ENCODE data around the gene RANGRF.

Gene RANGRF

DNA sequence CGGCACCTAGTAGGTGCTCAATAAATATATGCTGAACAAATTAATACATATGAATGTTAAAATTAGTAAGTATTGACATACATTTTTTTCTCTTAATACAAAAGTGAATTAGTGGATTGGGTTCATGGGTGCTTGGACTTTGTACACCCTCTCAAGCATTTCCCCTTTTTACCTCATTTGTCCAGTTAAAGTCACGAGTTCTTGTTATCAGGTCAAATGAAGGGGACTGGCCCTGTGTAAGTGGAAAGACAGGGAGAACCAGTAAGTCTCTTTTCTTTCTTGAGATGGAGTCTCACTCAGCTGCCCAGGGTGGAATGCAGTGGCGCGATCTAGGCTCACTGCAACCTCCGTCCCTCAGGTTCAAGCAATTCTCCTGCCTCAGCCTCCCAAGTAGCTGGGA, 13.7 kb upstream of the RANGRF start:
- no peak for DNase-seq

DNA sequence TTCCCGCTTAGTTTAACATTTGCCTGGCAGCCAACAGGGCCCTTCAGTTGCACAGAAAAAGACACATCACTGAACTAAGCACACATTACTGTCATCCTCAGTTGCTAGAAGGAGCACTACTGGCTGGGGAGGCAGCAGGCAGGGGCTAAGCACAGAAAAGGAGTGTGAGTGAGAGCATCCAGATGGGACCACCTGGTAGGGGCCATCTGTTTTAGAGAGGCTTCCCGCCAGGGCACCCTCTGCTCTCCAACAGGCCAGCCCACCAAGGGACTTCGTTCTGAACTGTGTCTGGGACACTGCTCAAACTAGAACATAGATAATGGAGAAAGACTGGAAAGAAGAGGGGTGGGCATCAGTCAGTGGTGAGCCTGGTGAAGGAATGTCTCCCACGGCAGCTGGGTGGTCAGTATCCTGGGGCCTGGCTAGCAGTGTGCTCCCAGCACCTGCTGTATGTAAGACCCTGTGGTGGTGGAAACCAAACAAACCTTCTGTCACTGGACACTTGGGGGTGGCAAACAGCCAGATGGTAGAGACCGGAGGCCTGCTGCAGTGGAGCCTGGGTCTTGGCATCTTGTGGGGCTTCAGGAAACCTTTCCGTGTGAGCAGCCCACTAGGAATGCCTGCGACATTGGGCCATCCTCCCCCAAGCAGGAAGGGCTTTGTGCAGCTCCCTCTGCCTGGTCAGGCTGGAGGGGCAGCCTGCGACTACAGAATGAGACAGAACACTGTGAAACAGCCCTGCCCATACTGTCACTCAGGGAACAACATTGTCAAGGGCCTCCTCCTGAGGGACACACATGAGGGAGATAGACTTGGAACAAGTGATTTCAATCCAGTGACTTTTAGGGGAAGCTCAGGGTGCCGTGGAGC, 12.8 kb upstream of the RANGRF start:
- DNase-seq, result peak; percentile 40

DNA sequence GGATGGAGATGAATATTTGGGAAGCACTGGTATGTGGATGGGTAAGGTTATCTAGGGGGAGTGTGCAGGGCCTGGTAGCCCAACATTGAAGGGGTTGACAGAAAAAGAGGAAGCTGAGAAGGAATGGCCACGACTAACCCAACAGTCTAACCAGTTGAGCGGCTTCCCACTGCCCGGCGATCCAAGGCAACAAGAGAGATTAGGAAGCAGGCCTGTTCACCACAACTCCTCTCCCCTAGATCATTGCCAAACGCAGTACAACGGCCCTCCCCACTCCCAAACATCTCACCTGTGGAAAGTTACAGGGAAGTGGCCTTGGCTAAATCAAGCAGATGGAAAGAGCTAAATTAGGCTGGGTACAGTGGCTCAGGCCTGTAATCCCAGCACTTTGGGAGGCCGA, 11.2 kb upstream of the RANGRF start:
- no peak for DNase-seq

DNA sequence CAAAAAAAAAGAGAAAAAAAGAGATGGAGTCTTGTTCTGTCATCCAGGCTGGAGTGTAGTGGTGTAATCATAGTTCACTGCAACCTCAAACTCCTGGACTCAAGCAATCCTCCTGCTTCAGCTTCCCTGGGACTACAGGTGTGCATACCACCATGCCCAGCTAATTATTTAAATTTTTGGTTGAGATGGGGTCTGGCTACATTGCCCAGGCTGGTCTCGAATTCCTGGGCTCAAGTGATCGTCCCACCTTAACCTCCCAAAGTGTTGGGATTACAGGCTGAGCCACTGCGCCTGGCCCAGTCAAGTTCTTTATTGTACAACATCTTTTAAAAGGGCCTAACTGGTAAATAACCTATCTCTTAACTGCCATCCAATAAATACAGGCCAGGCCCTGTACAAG, 6.1 kb upstream of the RANGRF start:
- no peak for DNase-seq

DNA sequence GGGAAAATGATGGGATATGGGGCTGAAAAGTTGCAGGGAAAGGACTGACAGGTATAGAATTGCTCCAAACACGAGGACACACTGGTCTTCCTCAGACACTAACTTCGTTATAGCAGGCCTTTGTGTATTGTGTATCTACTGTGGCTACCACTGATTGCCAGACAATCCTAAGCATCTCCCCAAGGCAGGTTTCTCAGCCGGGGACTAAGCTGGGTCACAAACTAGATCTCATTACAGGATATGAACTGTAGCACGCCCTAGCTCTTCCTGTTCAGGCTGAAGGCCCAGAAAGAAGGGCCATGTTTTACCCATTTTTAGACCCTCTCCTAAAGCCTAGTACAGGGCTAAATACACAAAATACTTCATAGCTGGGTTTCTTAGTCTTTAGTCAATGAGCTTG, 5.1 kb upstream of the RANGRF start:
- DNase-seq, result no peak

DNA sequence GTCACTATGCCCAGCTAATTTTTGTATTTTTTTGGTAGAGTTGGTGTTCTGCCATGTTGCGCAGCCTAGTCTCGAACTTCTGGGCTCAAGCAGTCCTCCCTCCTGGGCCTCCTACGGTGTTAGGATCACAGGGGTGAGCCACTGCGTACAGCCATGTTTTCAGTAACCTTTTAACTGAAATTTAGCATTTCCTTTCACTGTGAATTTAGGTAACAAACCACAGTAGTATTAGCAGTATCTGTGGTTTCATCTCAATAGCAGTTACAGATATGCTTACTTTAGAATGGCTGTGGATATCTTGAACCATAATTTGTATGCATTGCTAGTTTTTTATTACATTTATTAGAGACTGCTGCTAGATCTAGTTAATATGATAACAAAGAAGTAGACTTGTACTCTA, 4.3 kb upstream of the RANGRF start:
- DNase-seq, result no peak

DNA sequence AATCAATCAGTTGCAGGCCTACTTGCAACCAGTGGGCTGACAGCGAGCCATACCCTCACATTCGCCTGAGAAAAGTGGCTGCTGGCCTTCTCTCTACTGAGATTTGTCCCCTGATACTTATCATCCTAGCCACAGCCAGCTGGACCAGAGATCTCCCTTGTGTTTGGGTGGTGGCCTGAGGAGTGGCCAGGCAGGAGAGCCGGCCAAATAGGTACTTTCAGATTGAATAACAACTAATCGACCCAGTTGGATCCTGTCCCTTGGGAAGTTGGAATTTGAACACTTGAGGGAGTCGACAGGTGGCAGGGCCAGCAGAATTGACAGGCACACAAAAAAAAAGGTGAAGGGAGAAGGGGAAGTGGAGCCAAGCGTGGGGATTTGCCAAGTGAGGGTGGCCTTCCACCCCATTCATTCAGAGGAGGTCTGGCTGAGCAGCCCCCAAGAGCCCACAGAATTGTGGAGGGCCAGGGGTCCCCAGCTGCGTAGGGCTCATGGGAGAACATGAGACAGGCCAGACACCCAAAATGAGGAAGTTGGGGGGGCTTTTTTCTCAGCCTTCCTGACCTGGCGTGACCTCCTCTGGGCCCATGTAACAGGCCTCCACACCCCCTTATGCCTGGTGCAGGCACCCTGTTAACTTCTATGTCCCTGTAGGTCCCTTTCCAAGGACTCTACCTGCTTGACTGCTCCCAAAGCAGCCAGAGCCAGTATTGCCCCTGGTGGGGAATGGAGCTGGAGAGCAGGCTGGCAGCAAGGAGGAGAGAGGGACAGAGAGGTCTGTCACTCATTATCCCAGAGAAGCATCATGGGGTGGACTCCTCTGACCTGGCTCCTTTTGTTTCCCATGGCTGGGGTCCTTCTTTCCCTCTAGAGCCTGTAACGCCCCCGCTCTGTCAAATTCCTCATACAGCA, 2.9 kb upstream of the RANGRF start:
- no peak for DNase-seq

DNA sequence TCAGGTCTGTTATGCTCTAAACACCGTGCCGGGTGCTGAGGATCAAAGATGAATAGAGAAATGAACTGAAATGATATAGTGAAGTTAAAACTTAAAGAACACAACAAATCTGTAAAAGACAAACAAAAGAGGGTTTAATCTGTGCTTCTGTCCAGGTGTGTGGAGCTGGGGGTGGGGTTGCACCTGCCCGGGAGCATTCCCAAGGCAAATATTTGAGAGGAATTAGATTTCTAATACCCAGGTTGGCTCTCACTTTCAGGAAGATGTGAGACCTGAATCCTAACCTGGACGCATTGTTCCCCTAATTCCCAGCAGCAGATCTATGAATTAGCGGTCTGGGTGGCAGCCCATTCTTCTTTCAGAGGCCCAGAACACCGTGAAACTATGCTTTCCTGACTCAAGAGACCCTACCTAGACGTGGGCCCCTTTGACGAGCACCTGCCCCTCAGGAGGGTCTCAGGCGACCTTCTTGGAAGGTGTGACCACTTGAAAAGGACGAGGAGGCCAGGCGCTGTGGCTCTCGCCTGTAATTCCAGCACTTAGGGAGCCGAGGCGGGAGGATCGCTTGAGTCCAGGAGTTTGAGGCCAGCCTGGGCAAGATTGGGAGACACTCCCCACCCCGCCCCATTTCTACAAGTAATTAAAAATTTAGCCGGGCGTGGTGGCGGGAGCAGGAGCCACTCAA, 677 bp upstream of the RANGRF start:
- no peak for DNase-seq

DNA sequence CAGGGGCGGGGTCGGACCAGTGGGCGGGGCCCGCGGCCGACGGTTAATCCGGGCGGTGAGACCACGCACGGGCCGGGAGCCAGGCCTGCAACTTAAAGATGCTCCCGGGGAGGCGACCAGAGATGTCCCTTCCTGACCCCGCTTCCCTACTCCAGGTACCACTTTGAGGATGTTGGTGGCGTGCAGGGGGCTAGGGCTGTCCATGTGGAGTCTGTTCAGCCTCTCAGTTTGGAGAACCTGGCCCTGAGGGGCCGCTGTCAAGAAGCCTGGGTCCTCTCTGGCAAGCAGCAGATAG, 580 bp downstream of the RANGRF start:
- DNase-seq, result no peak

DNA sequence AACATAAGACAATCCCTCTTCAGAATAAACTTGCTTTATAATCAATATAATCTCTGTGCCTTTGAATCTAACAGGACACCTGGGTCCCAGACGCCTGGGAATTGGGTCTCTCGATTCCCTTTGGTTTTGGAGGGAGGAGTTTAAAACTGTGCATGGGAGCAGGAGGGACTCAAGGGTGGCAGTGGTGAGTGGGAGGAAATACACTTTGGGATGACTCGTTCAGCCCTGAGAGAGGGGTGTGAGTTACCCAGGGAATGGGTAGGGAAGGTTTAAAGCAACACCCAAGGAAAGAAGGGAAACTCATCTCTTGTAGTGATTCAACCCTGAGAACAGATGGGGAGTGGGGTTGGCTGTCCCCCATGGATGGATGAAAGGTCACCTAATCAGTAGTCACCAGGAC, 1.6 kb downstream of the RANGRF start:
- no peak for DNase-seq

DNA sequence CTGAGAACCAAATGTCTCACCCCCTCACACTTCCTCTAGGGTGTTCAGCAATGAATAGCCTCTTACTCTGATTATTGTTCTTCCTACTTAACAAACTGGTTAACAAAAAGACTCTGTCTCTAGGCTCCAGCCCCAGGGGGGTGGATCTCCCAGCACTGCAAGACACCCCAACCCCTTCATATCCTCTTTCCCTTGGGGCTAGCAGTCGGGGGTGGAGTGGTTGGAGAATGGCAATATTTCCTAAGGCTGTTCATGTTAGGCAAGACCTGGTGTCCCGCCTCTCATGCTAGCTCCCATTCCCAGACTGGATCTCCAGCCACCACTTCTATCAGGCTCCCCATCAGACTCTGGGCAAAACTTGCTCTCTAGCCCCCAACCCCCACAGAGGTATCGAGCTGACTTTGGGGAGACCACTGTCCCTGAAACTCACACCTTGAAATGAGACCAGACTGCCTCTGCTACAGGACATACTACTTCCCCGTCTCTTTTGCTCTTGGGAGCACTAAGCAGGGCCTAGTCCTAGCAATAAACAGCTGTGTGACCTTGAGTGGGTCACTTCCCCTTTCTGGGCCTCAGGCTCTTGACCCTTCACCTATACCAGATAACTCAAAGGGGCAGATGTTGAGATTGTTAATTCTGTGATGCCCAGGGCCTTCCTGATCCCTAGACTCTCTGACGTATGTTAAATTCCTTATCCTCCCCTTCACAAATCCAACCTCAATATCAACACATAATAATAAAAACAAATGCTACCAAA, 4.3 kb downstream of the RANGRF start:
- DNase-seq, result no peak

DNA sequence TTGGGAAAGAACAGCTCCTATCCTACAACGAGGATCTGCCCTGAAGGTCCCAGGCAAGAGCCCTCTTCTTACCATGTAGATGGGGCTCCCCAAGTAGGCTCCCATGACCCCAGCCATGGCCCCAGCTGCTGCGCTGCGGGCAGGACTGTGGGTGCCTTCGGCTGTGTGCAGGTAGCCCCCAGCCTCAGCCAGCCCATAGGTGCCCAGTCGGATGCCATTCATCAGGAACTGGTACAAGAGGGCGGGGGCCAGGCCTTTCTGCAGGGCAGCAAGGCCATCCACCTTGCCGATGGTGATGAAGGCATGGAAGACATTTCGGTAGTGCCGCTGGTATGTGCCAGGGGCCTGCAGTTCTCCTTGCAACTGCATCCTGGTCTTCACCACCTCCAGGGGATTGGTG, 5.9 kb downstream of the RANGRF start:
- DNase-seq, result no peak

DNA sequence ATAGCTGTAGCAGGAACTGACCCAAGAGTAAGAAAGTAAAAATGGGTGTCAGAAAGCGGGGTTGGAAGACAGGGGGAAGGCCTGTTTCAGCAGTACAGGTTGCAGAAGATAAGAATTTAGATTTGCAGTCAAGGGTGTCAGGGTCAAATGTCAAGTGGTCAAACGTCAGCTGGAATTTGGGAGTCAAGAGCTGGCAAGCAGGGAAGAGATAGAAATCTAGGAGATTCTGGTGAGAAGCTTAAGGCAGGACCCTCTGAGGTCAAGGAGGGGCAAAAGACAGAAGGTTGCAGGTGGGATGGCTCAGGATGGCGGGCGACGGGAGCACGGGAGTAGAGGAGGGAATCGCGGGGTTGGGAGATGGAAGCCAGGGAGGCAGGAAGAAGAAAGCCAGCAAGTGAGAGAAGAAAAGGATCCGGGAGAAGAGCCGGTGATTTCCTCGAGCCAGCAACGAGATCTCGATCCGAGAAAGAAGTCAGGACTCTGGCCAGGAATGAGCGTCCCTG, 6.4 kb downstream of the RANGRF start:
- no peak for DNase-seq

DNA sequence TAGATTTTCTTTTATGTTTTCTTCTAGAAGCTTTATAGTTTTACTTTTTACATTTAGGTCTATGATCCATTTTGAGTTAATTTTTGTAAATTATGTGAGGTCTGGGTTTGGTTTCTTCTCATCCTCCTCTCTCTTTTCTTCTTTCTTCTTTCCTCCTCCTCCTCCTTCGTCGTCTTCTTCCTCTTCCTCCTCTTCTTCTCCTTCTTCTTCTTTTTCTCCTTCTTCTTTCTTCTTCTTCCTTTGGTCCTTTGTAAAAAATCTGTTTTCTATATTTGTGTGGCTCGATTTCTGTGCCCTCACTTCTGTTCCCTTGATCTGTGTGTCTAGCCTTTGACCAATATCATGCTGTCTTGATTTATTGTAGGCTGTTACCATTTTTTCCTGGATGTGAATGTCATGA, 11.8 kb downstream of the RANGRF start:
- no peak for DNase-seq

DNA sequence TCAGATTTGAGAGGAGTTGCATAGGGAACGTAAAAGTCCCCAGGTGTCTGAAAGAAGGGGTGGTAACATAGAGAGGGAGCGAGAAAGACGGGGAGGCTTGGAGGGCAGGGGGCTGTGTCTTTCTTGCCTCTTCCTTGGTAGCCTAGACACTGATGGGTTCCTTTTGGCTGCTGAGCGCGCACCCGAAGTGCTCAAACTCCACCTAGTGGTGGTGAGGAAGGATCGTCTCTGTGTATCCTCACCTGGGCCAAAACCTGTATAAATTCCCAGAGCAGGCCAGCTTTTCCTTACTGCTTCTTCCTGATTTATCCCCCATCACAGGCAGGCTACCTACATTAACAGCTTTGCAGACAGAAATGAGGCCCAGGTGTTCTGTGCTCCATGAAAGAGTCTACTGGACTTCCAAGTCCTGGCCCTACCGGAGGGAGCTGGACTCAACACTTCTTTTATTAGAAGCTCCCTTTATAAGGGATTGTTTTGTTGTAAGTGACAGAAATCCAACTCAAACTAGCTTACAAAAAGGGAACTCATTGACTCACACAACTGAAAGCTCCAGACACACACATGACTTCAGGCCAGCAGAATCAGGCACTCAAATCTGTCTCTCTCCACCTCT, 12.3 kb downstream of the RANGRF start:
- DNase-seq, result peak; percentile 62

DNA sequence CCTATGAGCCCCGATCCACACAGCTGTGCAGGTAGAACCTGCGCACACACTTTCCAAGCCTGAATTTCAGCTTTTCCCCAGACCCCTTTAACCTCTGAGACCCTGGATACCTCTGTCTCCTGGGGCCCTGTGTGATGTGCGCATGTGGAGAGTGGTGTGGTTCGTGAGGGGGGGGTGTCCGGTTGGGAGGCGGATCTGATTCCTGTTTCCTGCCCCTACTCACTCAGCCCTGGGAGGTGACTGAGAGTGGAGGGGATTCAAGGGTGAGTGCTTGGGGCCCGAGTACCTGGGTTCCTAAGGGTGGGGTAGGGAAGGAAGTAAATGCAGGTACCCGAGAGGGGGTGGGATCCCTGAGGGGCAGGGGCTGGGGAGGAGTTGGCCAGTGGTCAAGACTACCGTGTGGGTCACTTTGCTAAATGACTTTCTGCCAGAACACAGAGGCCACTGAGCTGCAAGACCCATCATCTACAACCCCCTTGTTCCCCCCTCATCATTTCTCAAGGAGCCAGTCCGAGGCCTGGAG, 22.2 kb downstream of the RANGRF start:
- DNase-seq, result no peak

DNA sequence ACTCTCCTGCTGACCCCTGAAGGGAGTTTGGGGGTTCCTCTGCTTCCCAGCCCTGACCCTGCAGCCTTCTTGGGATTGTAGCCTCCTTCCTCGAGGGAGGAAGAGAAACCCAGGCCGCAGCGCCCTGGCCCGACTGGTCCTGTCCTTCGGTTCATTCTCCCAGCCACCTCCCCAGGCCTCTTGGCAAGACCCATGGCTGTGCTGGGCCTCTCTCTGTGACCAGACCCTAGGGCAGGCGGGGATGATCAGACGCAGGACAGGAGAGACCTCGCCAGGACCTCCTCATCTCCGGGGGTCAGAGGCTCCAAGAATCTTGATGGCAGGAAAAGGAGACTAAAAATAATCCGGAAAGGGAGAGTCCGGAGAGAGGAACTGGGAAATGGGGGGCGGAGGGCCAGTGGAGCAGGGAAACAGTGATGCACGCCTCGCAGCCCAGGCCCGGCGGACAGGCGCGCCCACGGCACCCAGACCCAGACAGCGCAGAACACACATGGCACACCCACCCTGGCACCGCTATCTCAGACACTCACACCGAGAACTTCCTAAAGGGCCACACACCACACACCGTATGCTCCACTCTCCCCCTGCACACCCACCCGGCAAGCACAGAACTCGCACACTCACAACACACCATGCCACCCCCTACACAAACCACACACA, 22.8 kb downstream of the RANGRF start:
- no peak for DNase-seq

DNA sequence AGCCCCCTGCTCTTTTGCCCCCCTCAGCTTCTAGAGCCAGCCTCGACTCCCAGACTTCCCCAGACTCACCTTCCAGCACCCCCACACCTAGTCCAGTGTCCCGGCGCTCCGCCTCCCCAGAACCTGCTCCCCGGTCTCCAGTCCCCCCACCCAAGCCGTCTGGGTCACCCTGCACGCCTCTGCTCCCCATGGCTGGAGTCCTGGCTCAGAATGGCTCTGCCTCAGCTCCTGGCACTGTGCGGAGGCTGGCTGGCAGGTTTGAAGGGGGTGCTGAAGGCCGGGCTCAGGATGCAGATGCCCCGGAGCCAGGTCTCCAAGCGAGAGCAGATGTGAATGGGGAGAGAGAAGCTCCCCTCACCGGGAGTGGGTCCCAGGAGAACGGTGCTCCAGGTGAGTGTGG, 23.8 kb downstream of the RANGRF start:
- no peak for DNase-seq

DNA sequence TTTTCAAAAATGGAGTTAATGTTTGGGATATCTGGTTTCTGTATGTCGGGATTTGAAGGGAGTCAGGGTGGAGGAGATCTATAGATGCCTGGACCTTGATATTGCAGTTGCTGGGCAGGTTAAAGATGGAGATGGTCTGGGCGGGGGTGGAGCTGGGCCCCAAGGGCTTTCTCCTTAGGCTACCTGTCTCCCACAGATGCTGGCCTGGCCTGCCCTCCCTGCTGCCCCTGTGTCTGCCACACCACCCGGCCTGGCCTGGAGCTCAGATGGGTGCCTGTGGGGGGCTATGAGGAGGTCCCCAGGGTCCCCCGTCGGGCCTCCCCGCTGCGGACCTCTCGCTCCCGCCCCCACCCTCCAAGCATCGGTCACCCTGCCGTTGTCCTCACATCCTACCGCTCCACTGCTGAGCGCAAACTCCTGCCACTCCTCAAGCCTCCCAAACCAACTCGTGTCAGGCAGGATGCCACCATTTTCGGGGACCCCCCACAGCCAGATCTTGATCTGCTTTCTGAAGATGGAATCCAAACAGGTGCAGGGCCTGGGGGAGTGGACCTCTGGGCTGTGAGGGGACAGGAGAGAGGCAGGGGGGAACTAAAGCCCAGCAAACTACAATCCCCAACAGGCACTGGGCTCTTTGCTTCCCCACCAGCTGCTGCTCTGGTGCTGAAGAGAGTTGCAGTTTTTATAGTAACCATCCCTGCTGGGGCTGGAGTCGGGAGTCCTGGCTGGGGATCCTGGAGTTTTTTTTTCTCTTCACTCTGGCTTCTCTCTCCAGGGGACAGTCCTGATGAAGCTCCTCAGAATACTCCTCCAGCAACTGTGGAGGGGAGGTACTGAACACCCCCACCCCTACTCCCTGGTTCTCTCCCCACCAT, 24.5 kb downstream of the RANGRF start:
- no peak for DNase-seq
